GM21786 (cell line): Measurements from ENCODE around the gene RAB6D.
"Not testable (repeated sequence)": the region's sequence is repeated elsewhere in the genome, so short reads cannot be mapped to it uniquely, and the experiment has no call there.

ENCODE experiments used
- ATAC-seq: cut with Tn5 transposase; IDR thresholded peaks from one replicate; pipeline ENCODE4 v1.9.1; 2021; ENCODE audit not compliant: unreplicated experiment

RAB6D gene

GRCh38 chr2:131363703-131364186 is at the start of gene RAB6D:
Gene RAB6D (minus strand): TSS chr2:131364168. CDS start chr2:131363720, 448 bp downstream.
- not testable (repeated sequence) for ATAC-seq

- ATAC-seq, result peak; percentile 80
Observed at GRCh38 chr2:131413148-131413747, 49.3 kb upstream of the RAB6D start.

- ATAC-seq, result no peak
Observed at GRCh38 chr2:131410173-131410572, 46.2 kb upstream of the RAB6D start.

- ATAC-seq, result no peak
Observed at GRCh38 chr2:131408778-131409177, 44.8 kb upstream of the RAB6D start.

- ATAC-seq, result no peak
Observed at GRCh38 chr2:131408207-131408606, 44.2 kb upstream of the RAB6D start.

GRCh38 chr2:131404753-131405152 is 40.8 kb upstream of the RAB6D start:
- no peak for ATAC-seq

- ATAC-seq, result no peak
Observed at GRCh38 chr2:131402320-131403039, 38.5 kb upstream of the RAB6D start.

GRCh38 chr2:131400849-131401248 is 36.9 kb upstream of the RAB6D start:
- ATAC-seq, result no peak

- ATAC-seq, result not testable (repeated sequence)
Observed at GRCh38 chr2:131400441-131400840, 36.5 kb upstream of the RAB6D start.

- not testable (repeated sequence) for ATAC-seq
Observed at GRCh38 chr2:131396209-131396608, 32.2 kb upstream of the RAB6D start.

- ATAC-seq, result not testable (repeated sequence)
Observed at GRCh38 chr2:131395024-131395645, 31.2 kb upstream of the RAB6D start.

- ATAC-seq, result no peak
Observed at GRCh38 chr2:131394147-131394931, 30.4 kb upstream of the RAB6D start.

GRCh38 chr2:131391953-131392352 is 28.0 kb upstream of the RAB6D start:
- ATAC-seq, result not testable (repeated sequence)

GRCh38 chr2:131391471-131391870 is 27.5 kb upstream of the RAB6D start:
- not testable (repeated sequence) for ATAC-seq

GRCh38 chr2:131390495-131391130 is 26.6 kb upstream of the RAB6D start:
- not testable (repeated sequence) for ATAC-seq

GRCh38 chr2:131389657-131390056 is 25.7 kb upstream of the RAB6D start:
- no peak for ATAC-seq

- ATAC-seq, result not testable (repeated sequence)
Observed at GRCh38 chr2:131388834-131389233, 24.9 kb upstream of the RAB6D start.

- ATAC-seq, result not testable (repeated sequence)
Observed at GRCh38 chr2:131373111-131373510, 9.1 kb upstream of the RAB6D start.

GRCh38 chr2:131369954-131370353 is 6.0 kb upstream of the RAB6D start:
- ATAC-seq, result no peak

GRCh38 chr2:131368493-131369066 is 4.6 kb upstream of the RAB6D start:
- not testable (repeated sequence) for ATAC-seq
